Measurements from ENCODE around the gene COL4A6. TPM values are rescaled to one million over a fixed set of nuclear protein-coding genes. Genes with fewer than 3 reads are reported as not detected.
"Not testable (repeated sequence)": the region's sequence is repeated elsewhere in the genome, so short reads cannot be mapped to it uniquely, and the experiment has no call there.

The COL4A6 gene
- total RNA-seq, 3 donors from 2014 or later (not counting 1 experiment from before 2014, with no cell fraction given) = not detected

DNA sequence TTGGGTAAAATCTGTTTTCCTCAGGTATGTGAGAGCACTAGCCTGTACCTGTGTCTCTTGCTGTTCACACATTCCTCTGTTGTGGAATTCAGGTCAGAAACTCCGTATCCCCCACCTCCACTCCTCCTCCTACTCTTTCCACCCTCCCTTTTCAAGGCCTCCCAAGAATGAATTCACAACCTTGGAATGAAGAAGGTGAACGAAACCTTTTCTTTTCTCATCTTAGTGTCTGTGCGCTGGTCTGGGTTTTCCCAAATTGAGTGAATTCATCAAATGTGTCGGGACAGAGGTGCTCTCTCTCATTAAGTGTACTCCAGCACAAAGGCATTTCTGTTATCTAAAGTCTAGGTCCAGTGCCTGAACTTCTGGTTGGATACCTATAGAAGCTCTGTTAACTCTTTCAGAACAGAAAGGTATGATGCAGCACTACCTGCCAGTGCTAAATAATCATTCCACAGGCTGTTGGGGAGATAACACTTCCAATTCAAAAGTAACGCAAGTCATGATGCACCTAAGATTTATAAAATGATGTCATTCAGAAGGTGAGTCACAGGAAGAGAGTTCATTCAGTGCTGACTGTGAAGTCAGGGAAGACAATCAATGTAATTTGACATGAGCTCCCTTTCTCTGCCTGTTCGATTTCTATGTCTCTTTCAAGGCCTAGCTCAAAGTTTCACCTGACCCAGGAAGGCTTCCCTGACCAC lies 41.9 kb downstream of the COL4A6 start:
- ATAC-seq (no peak), DNase-seq (no peak)
- H3K4me1 ChIP-seq (ENCODE audit: control insufficient read depth, insufficient read depth, low read length) = no peaks in the 10 kb centered on the region
- intact Hi-C loops (cut with micrococcal nuclease) = no loop called here
- no peaks in the 10 kb centered on the region for H3K36me3 Mint-ChIP-seq
- no peaks in the 10 kb centered on the region for H3K9me3 ChIP-seq (ENCODE audit: control insufficient read depth, insufficient read depth, low read length)
- H3K27ac ChIP-seq (ENCODE audit: low read length) = no peak overlapping the region
- H3K27me3 Mint-ChIP-seq (ENCODE audit: low read depth in 2 of 2) = peaks cover 0 to 6% of the 10 kb centered on the region in 2 donors
- TF ChIP-seq, protein P1, sequence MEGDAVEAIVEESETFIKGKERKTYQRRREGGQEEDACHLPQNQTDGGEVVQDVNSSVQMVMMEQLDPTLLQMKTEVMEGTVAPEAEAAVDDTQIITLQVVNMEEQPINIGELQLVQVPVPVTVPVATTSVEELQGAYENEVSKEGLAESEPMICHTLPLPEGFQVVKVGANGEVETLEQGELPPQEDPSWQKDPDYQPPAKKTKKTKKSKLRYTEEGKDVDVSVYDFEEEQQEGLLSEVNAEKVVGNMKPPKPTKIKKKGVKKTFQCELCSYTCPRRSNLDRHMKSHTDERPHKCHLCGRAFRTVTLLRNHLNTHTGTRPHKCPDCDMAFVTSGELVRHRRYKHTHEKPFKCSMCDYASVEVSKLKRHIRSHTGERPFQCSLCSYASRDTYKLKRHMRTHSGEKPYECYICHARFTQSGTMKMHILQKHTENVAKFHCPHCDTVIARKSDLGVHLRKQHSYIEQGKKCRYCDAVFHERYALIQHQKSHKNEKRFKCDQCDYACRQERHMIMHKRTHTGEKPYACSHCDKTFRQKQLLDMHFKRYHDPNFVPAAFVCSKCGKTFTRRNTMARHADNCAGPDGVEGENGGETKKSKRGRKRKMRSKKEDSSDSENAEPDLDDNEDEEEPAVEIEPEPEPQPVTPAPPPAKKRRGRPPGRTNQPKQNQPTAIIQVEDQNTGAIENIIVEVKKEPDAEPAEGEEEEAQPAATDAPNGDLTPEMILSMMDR (IDR thresholded peaks at IDR 0.05) = no peak
- H3K4me3 Mint-ChIP-seq = no peak overlapping the region
- no peak overlapping the region for H3K4me3 ChIP-seq (ENCODE audit: low read length)
- H3K4me1 Mint-ChIP-seq = no peaks in the 10 kb centered on the region
- H3K27ac Mint-ChIP-seq = no peak overlapping the region
- no peaks in the 10 kb centered on the region for H3K36me3 ChIP-seq (ENCODE audit: control insufficient read depth, insufficient read depth, low read length)
- H3K27me3 ChIP-seq (ENCODE audit: control insufficient read depth, insufficient read depth, low read length) = no peaks in the 10 kb centered on the region
- WGBS (ENCODE audit: insufficient coverage) = 87% methylated on average over 6 of the region's 6 CpGs
- H3K9me3 Mint-ChIP-seq = peaks cover 0 to 8% of the 10 kb centered on the region in 2 donors

GRCh38 chrX:108390976-108391717 lies 47.1 kb downstream of the COL4A6 start:
- H3K4me3 Mint-ChIP-seq; H3K9me3 Mint-ChIP-seq; H3K27me3 Mint-ChIP-seq (ENCODE audit: low read depth in 2 of 2); ATAC-seq; DNase-seq; H3K36me3 Mint-ChIP-seq; H3K4me3 ChIP-seq (ENCODE audit: low read length); intact Hi-C loops (cut with micrococcal nuclease); H3K4me1 Mint-ChIP-seq; H3K27me3 ChIP-seq (ENCODE audit: control insufficient read depth, insufficient read depth, low read length); H3K4me1 ChIP-seq (ENCODE audit: control insufficient read depth, insufficient read depth, low read length); H3K9me3 ChIP-seq (ENCODE audit: control insufficient read depth, insufficient read depth, low read length); H3K36me3 ChIP-seq (ENCODE audit: control insufficient read depth, insufficient read depth, low read length); H3K27ac Mint-ChIP-seq; H3K27ac ChIP-seq (ENCODE audit: low read length): not testable (repeated sequence)
- 75% methylated on average over 6 of the region's 9 CpGs for WGBS (ENCODE audit: insufficient coverage)

DNA sequence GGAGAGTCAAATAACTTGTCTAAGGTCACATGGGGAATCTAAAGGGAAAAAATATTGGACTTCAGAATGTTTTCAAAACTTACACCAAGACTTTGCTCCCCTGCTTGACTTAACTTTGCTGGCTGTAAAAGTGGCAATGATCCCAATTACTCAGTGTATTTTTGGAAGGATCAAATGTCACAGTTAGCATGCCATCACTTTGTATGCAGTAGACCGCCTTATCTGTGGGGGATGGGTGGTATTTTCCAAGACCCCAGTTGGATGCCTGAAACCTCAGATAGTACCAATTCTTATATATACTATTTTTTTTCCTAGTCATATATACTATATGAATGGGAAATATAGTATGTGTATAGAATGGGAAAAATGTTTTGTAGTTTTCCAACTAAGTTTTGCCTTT lies 53.4 kb downstream of the COL4A6 start:
- no peak for DNase-seq
- Histone ChIP-seq H3K27me3 (ENCODE audit: control insufficient read depth, insufficient read depth, low read length) (no peaks in the 10 kb centered on the region), H3K36me3 (ENCODE audit: control insufficient read depth, insufficient read depth, low read length) (no peaks in the 10 kb centered on the region), H3K27ac (ENCODE audit: low read length) (no peak overlapping the region), H3K4me3 (ENCODE audit: low read length) (no peak overlapping the region), H3K9me3 (ENCODE audit: control insufficient read depth, insufficient read depth, low read length) (no peaks in the 10 kb centered on the region), H3K4me1 (ENCODE audit: control insufficient read depth, insufficient read depth, low read length) (no peaks in the 10 kb centered on the region)
- TF ChIP-seq, protein P1 (IDR thresholded peaks at IDR 0.05) = no peak
- WGBS (ENCODE audit: insufficient coverage) = no CpG with 5 or more reads among the region's 1 CpG
- Mint-ChIP-seq H3K9me3 (peaks cover 4 to 5% of the 10 kb centered on the region in 2 donors), H3K4me3 (no peak overlapping the region), H3K27ac (no peak overlapping the region), H3K4me1 (no peaks in the 10 kb centered on the region), H3K36me3 (no peaks in the 10 kb centered on the region), H3K27me3 (ENCODE audit: low read depth in 2 of 2) (no peaks in the 10 kb centered on the region)
- no peak for ATAC-seq
- intact Hi-C loops (cut with micrococcal nuclease) = no loop called here

- TF ChIP-seq, protein P1 (IDR thresholded peaks at IDR 0.05) = no peak
- Histone ChIP-seq H3K36me3 (ENCODE audit: control insufficient read depth, insufficient read depth, low read length) (no peaks in the 10 kb centered on the region), H3K27me3 (ENCODE audit: control insufficient read depth, insufficient read depth, low read length) (no peaks in the 10 kb centered on the region), H3K4me3 (ENCODE audit: low read length) (no peak overlapping the region), H3K4me1 (ENCODE audit: control insufficient read depth, insufficient read depth, low read length) (no peaks in the 10 kb centered on the region), H3K27ac (ENCODE audit: low read length) (no peak overlapping the region), H3K9me3 (ENCODE audit: control insufficient read depth, insufficient read depth, low read length) (no peaks in the 10 kb centered on the region)
- no peaks in the 10 kb centered on the region for H3K27me3 Mint-ChIP-seq (ENCODE audit: low read depth in 2 of 2)
- H3K27ac Mint-ChIP-seq = no peak overlapping the region
- no peak overlapping the region for H3K4me3 Mint-ChIP-seq
- ATAC-seq (no peak), DNase-seq (no peak)
- peaks cover 0 to 2% of the 10 kb centered on the region in 2 donors for H3K9me3 Mint-ChIP-seq
- no peaks in the 10 kb centered on the region for H3K36me3 Mint-ChIP-seq
- intact Hi-C loops (cut with micrococcal nuclease) = no loop called here
- H3K4me1 Mint-ChIP-seq = no peaks in the 10 kb centered on the region
- 92% methylated on average over 2 of the region's 2 CpGs for WGBS (ENCODE audit: insufficient coverage)
These were observed 58.0 kb downstream of the COL4A6 start for GRCh38 chrX:108380222-108380621.

GRCh38 chrX:108376821-108377220 lies 61.4 kb downstream of the COL4A6 start:
- H3K27ac Mint-ChIP-seq; H3K9me3 Mint-ChIP-seq; H3K4me3 ChIP-seq (ENCODE audit: low read length); H3K4me3 Mint-ChIP-seq; H3K27me3 Mint-ChIP-seq (ENCODE audit: low read depth in 2 of 2); H3K9me3 ChIP-seq (ENCODE audit: control insufficient read depth, insufficient read depth, low read length); H3K36me3 ChIP-seq (ENCODE audit: control insufficient read depth, insufficient read depth, low read length); ATAC-seq; DNase-seq; H3K36me3 Mint-ChIP-seq; intact Hi-C loops (cut with micrococcal nuclease); H3K4me1 Mint-ChIP-seq; H3K27me3 ChIP-seq (ENCODE audit: control insufficient read depth, insufficient read depth, low read length); H3K4me1 ChIP-seq (ENCODE audit: control insufficient read depth, insufficient read depth, low read length); H3K27ac ChIP-seq (ENCODE audit: low read length): not testable (repeated sequence)
- 68% methylated on average over 8 of the region's 11 CpGs for WGBS (ENCODE audit: insufficient coverage)

DNA sequence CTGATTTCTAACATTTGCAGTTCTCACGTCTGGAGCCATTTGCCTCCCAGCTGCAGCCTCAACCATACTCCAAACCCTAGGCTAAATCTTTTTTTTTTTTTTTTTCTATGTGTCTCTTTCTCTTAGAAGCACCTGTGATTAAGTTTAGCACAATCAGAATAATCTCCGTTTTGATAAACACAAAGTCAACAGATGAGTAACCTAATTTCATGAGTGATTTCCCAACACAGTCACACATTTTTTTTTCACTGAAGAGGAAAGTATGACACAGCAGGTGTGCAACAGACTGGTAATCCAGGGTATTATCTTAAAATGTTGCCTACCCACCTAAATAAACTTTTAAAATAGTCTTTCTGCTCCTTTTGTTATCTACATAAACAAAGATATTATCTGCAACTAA lies 62.6 kb downstream of the COL4A6 start:
- H3K4me1 Mint-ChIP-seq; H3K4me3 Mint-ChIP-seq; DNase-seq; H3K36me3 ChIP-seq (ENCODE audit: control insufficient read depth, insufficient read depth, low read length); H3K9me3 Mint-ChIP-seq; H3K27ac Mint-ChIP-seq; H3K9me3 ChIP-seq (ENCODE audit: control insufficient read depth, insufficient read depth, low read length); H3K4me1 ChIP-seq (ENCODE audit: control insufficient read depth, insufficient read depth, low read length); H3K27ac ChIP-seq (ENCODE audit: low read length); H3K36me3 Mint-ChIP-seq; intact Hi-C loops (cut with micrococcal nuclease); H3K27me3 Mint-ChIP-seq (ENCODE audit: low read depth in 2 of 2); H3K27me3 ChIP-seq (ENCODE audit: control insufficient read depth, insufficient read depth, low read length); H3K4me3 ChIP-seq (ENCODE audit: low read length); ATAC-seq: not testable (repeated sequence)
- WGBS (ENCODE audit: insufficient coverage) = 86% methylated on average over 1 of the region's 2 CpGs

Measured in natural killer cell (primary cell).